K562 (cell line): ENCODE data around the gene OSBPL3. TPM values are rescaled to one million over a fixed set of nuclear protein-coding genes. Genes with fewer than 3 reads are reported as not detected.

ENCODE experiments used
- BDP1 ChIP-seq: IDR thresholded peaks from 3 replicates; pipeline ENCODE4 v1.6.1; 2011; ENCODE audit not compliant: insufficient read length, insufficient read depth
- GATA2 ChIP-seq: sonication (generic); formaldehyde crosslinking; IDR thresholded peaks from 2 replicates; pipeline ENCODE4 v1.4.0; 2020; ENCODE audit warnings: mild to moderate bottlenecking, missing genetic modification reagents
- HSF4 ChIP-seq: fragments of 250-450 bp; sonication (Bioruptor Pico); IDR thresholded peaks from 2 replicates; pipeline ENCODE4 v2.1.2; 2022; ENCODE audit warnings: mild to moderate bottlenecking, moderate library complexity, borderline replicate concordance
- PATZ1 ChIP-seq: fragments of 250-450 bp; sonication (Bioruptor Pico); IDR thresholded peaks from 2 replicates; pipeline ENCODE4 v1.5.0; 2020; ENCODE audit warnings: mild to moderate bottlenecking, borderline replicate concordance
- PHF8 ChIP-seq: fragments of 200-600 bp; sonication (generic); IDR thresholded peaks from 2 replicates; pipeline ENCODE4 v1.6.1; 2012; ENCODE audit warnings: mixed run types, mild to moderate bottlenecking, inconsistent platforms, low read length, moderate library complexity, borderline replicate concordance
- SIN3B ChIP-seq: fragments of 450-650 bp; IDR thresholded peaks from 2 replicates; pipeline ENCODE4 v1.6.1; 2017; ENCODE audit warnings: low read depth, mild to moderate bottlenecking, moderate library complexity
- ZBTB17 ChIP-seq: fragments of 450-650 bp; formaldehyde crosslinking; IDR thresholded peaks from 2 replicates; pipeline ENCODE4 v1.4.0; 2020; ENCODE audit warnings: mild to moderate bottlenecking
- ZFP1 ChIP-seq: fragments of 450-650 bp; formaldehyde crosslinking; IDR thresholded peaks from 2 replicates; pipeline ENCODE4 v1.4.0; 2020; ENCODE audit warnings: mild to moderate bottlenecking, mixed read lengths
- polyA plus RNA-seq, 8 experiments: library from polyadenylated mRNA; depleted of rRNA in 4 of 8; stranded (reverse) in 5 of 8; unstranded in 3 of 8; fragments of >200 nt; fragmentation: Nextera tagmentation in 2 of 8; fragmentation: Illumina TruSeq in 1 of 8; extraction: Ambion mirVana in 2 of 8; extraction: Trizol in 1 of 8; gene quantifications; 2 replicates each; pipeline versions ENCODE4 v1.2.1 to v1.2.3, GENCODE V29; 2011 to 2014; ENCODE audit warnings: inconsistent platforms in 1 of 8, missing spikeins in 1 of 8
- total RNA-seq, 7 experiments: library from RNA; depleted of rRNA in 6 of 7; stranded (reverse); fragments of >200 nt in 6 of 7; fragmentation: Illumina TruSeq in 2 of 7; extraction: Trizol in 2 of 7; gene quantifications; 2 replicates each; pipeline versions ENCODE4 v1.2.1 to v1.2.3, GENCODE V29; 2011 to 2021; ENCODE audit warnings: low replicate concordance in 1 of 7
- TF ChIP-seq, protein P1 (sequence below): fragments of 250-450 bp; sonication (Bioruptor Pico); IDR thresholded peaks from 2 replicates; pipeline ENCODE4 v1.4.0; 2020
- TF ChIP-seq, protein P2 (sequence below), 2 experiments: fragments of 450-650 bp in 1 of 2; sonication (generic) in 1 of 2; formaldehyde crosslinking in 1 of 2; IDR thresholded peaks; 2 replicates each; pipeline versions ENCODE4 v1.7.1 to v1.9.0; 2016 to 2022; ENCODE audit warnings: inconsistent platforms in 1 of 2, mild to moderate bottlenecking in 1 of 2, missing genetic modification reagents in 1 of 2
- TF ChIP-seq, protein P3 (sequence below), 3 experiments: fragments of 200-800 bp in 1 of 3; sonication (Bioruptor generic) in 1 of 3; sonication (generic) in 1 of 3; formaldehyde crosslinking in 1 of 3; IDR thresholded peaks; 2 replicates each; pipeline versions ENCODE4 v1.6.1 to v1.8.0; 2016 to 2022; ENCODE audit warnings: mild to moderate bottlenecking in 2 of 3, missing compliant biosample characterization in 2 of 3, missing genetic modification characterization in 2 of 3, missing genetic modification reagents in 1 of 3

The OSBPL3 gene
- total and polyA plus RNA-seq, 9 of the 15 experiments (the other 6 are each of a cell fraction or from before 2014, with no cell fraction given) = 4.8 to 37.2 (median 26.5) TPM

- TF ChIP-seq, protein P1, sequence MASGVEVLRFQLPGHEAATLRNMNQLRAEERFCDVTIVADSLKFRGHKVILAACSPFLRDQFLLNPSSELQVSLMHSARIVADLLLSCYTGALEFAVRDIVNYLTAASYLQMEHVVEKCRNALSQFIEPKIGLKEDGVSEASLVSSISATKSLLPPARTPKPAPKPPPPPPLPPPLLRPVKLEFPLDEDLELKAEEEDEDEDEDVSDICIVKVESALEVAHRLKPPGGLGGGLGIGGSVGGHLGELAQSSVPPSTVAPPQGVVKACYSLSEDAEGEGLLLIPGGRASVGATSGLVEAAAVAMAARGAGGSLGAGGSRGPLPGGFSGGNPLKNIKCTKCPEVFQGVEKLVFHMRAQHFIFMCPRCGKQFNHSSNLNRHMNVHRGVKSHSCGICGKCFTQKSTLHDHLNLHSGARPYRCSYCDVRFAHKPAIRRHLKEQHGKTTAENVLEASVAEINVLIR (CRISPR knock-in tag) = peak; percentile 53
- TF ChIP-seq ZBTB17 = peak; percentile 83; the same call in 1 of the 2 replicates
- TF ChIP-seq, protein P2, sequence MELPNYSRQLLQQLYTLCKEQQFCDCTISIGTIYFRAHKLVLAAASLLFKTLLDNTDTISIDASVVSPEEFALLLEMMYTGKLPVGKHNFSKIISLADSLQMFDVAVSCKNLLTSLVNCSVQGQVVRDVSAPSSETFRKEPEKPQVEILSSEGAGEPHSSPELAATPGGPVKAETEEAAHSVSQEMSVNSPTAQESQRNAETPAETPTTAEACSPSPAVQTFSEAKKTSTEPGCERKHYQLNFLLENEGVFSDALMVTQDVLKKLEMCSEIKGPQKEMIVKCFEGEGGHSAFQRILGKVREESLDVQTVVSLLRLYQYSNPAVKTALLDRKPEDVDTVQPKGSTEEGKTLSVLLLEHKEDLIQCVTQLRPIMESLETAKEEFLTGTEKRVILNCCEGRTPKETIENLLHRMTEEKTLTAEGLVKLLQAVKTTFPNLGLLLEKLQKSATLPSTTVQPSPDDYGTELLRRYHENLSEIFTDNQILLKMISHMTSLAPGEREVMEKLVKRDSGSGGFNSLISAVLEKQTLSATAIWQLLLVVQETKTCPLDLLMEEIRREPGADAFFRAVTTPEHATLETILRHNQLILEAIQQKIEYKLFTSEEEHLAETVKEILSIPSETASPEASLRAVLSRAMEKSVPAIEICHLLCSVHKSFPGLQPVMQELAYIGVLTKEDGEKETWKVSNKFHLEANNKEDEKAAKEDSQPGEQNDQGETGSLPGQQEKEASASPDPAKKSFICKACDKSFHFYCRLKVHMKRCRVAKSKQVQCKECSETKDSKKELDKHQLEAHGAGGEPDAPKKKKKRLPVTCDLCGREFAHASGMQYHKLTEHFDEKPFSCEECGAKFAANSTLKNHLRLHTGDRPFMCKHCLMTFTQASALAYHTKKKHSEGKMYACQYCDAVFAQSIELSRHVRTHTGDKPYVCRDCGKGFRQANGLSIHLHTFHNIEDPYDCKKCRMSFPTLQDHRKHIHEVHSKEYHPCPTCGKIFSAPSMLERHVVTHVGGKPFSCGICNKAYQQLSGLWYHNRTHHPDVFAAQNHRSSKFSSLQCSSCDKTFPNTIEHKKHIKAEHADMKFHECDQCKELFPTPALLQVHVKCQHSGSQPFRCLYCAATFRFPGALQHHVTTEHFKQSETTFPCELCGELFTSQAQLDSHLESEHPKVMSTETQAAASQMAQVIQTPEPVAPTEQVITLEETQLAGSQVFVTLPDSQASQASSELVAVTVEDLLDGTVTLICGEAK (IDR thresholded peaks at IDR 0.05) = no peak
- TF ChIP-seq, protein P2 (CRISPR knock-in tag; IDR thresholded peaks at IDR 0.05) = no peak
- TF ChIP-seq, protein P3, sequence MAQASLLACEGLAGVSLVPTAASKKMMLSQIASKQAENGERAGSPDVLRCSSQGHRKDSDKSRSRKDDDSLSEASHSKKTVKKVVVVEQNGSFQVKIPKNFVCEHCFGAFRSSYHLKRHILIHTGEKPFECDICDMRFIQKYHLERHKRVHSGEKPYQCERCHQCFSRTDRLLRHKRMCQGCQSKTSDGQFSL (CRISPR knock-in tag; IDR thresholded peaks at IDR 0.05) = no peak
- TF ChIP-seq, protein P3 (tag; IDR thresholded peaks at IDR 0.05) = peak in 1 of 2 experiments; percentile 92; a peak in 2 of 4 replicates
- TF ChIP-seq HSF4 (CRISPR knock-in tag) = peak; percentile 82; the same call in 1 of the 2 replicates
- 0 out of 2 replicates have a peak, but pooled peaks have one; percentile 66 for TF ChIP-seq PATZ1 (CRISPR knock-in tag)
- TF ChIP-seq GATA2 = 0 out of 2 replicates have a peak, but pooled peaks have one; percentile 19
- no peak for TF ChIP-seq BDP1
- no peak for TF ChIP-seq PHF8
- no peak for TF ChIP-seq ZFP1 (CRISPR knock-in tag)
- TF ChIP-seq SIN3B = no peak
Measured at GRCh38 chr7:24778543-24779282, 201.3 kb downstream of the OSBPL3 start (continued).
